ENCODE measurements around the gene DRG2.
A peak's percentile ranks its signal among the peaks of the same experiment; 100 is the strongest.

Gene DRG2

DNA sequence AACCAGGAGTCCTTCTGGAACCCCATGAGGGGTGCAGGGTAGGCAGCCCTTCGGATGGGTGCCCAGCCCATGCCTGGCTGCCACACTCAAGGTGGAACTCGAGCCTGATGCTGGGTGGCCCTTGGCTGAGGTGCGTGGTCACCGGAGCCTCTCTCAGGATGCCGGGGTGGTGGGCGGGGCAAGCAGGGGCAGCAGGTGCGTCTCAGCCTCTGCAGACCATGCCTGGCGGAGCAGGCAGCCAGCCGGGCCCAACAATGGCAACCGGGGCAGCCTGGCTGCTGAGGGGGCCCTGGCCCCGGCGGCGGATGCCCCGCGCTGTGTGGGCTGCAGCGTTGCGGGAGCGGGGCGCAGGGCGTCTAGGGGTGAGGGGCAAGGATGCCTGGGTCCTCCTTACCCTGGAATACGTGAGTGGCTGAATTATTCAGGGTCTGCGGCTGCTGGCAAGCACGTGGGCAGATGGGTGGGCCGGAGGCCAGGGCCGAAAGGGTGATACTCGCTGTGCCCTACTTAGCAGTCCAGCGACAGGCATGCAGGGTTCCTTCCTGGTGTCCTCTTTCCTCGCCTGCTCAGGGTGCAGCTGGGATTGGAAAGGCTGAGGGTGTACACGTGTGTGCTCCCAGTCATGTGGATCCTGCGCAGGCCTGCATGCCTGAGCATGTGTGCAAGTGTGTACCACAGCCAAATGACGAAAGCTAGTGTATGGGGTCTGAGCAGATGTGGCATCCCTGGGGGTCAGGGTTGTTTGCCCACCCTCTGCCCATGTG lies 35.4 kb downstream of the DRG2 start:
- no peak for TF ChIP-seq JUND (IDR thresholded peaks at IDR 0.05; ENCODE audit: low read depth)
- in situ Hi-C loops (cut with HindIII; ENCODE audit: low pct_unique_long_range_greater_than_20kb, low sequenced_read_pairs): no loop called here
- no peak for DNase-seq (ENCODE audit: low read depth in 1 of 2, low spot score in 1 of 2)

GRCh38 chr17:18124345-18125126 lies 36.8 kb downstream of the DRG2 start:
- in situ Hi-C loops (cut with HindIII; ENCODE audit: low pct_unique_long_range_greater_than_20kb, low sequenced_read_pairs): no loop called here
- no peak for TF ChIP-seq JUND (IDR thresholded peaks at IDR 0.05; ENCODE audit: low read depth)
- no peak for DNase-seq (ENCODE audit: low read depth in 1 of 2, low spot score in 1 of 2)

DNA sequence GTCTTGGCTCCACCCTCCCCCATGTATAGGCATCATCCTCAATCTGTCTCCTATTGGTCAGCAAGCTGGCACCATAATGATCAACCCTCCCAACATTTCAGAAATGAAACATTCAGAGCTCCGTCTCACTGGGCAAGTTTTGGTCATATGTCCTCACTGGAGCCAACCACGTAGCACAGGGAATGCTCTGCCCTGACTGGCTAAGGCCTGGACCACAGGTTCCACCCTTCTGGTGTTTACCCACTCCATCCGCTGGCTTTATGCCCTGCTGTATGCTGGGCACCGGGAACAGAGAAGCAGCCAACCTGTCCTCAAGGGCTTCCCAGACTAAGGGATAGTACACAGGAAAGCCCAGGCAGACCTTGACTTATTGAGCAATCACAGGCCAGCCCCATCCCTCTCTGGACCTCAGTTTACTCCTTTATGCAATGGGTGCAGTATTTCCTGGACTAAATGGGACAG lies 41.3 kb downstream of the DRG2 start:
- in situ Hi-C loops (cut with HindIII; ENCODE audit: low pct_unique_long_range_greater_than_20kb, low sequenced_read_pairs): no loop called here
- peak; percentile 96 to 98 for DNase-seq (ENCODE audit: low read depth in 1 of 2, low spot score in 1 of 2)
- no peak for TF ChIP-seq JUND (IDR thresholded peaks at IDR 0.05; ENCODE audit: low read depth)

DNA sequence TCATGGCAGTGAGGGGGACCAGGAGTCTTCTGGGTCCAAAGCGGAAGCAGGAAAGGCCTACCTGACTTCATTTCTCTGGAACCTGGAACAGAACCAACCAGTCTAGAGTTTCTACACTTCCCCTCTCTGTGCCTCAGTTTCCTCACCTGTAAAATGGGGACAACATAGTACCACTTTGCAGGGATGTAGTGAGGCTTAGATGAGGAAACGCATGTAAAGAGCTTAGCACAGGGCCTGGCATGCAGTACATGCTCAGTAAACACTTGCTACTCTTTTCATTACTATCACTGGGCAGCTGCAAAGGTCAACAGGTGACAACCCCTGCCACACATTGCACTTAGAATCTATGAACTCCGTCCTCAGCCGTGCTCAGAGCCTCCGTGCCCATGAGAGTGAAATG lies 45.0 kb downstream of the DRG2 start:
- in situ Hi-C loops (cut with HindIII; ENCODE audit: low pct_unique_long_range_greater_than_20kb, low sequenced_read_pairs): no loop called here
- TF ChIP-seq JUND (IDR thresholded peaks at IDR 0.05; ENCODE audit: low read depth): no peak
- no peak for DNase-seq (ENCODE audit: low read depth in 1 of 2, low spot score in 1 of 2)

- in situ Hi-C loops (cut with HindIII; ENCODE audit: low pct_unique_long_range_greater_than_20kb, low sequenced_read_pairs): no loop called here
- no peak for DNase-seq (ENCODE audit: low read depth in 1 of 2, low spot score in 1 of 2)
- TF ChIP-seq JUND (IDR thresholded peaks at IDR 0.05; ENCODE audit: low read depth): no peak
Observed at GRCh38 chr17:18136357-18136756, 48.6 kb downstream of the DRG2 start.

DNA sequence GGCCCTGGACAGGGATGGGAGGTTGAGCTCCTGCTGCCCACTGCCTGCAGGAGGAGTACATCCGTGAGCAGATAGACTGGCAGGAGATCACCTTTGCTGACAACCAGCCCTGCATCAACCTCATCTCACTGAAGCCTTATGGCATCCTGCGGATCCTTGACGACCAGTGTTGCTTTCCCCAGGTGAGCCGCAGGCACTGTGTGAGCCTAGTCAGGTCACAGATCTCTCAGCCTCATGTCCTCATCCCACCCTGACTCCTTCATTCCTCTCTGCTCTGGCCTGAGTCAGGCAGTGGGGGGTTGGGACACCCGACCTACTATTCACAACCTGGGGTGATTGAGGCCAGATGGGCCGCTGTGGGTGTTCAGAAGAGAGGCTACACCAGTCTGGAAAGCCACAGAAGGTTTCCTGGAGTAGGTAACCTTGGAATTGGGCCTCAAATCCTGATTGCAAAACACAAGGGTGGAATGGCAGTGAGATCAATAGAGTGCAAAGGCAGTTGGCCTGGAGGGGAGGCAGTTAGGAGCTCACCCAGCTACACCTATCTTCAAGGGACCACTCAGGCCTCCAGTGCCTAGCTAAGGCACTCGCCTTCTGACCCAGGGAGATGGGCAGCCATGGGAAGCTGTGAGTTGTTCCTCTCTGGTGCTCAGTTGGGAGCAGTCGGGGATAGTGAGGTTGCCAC lies 50.5 kb downstream of the DRG2 start:
- no peak for DNase-seq (ENCODE audit: low read depth in 1 of 2, low spot score in 1 of 2)
- TF ChIP-seq JUND (IDR thresholded peaks at IDR 0.05; ENCODE audit: low read depth): no peak
- in situ Hi-C loops (cut with HindIII; ENCODE audit: low pct_unique_long_range_greater_than_20kb, low sequenced_read_pairs): no loop called here

DNA sequence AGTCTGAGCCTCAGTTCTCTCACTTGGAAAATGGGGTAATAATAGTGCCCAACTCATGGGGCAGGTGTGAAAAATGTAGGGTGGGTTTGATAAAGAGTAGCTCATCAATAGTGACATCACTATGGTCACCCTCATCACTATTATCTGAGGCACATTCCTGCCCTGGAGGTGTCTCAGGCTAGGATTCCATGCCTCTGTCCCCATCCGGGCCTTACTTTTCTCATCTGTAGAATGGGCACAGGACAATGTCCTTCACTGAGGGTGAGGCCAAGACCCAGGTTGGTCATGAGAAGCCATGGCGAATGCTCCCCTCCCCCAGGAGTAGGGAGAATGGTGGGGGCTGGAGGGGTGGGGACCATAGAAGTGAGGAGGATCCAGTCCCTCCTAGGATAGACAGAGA lies 51.3 kb downstream of the DRG2 start:
- in situ Hi-C loops (cut with HindIII; ENCODE audit: low pct_unique_long_range_greater_than_20kb, low sequenced_read_pairs): no loop called here
- TF ChIP-seq JUND (IDR thresholded peaks at IDR 0.05; ENCODE audit: low read depth): no peak

GRCh38 chr17:18139498-18139897 lies 51.8 kb downstream of the DRG2 start:
- no peak for TF ChIP-seq JUND (IDR thresholded peaks at IDR 0.05; ENCODE audit: low read depth)
- in situ Hi-C loops (cut with HindIII; ENCODE audit: low pct_unique_long_range_greater_than_20kb, low sequenced_read_pairs): no loop called here
- no peak for DNase-seq (ENCODE audit: low read depth in 1 of 2, low spot score in 1 of 2)

More for the DNA sequence above, 51.3 kb downstream of the DRG2 start:
- no peak for DNase-seq (ENCODE audit: low read depth in 1 of 2, low spot score in 1 of 2)

DNA sequence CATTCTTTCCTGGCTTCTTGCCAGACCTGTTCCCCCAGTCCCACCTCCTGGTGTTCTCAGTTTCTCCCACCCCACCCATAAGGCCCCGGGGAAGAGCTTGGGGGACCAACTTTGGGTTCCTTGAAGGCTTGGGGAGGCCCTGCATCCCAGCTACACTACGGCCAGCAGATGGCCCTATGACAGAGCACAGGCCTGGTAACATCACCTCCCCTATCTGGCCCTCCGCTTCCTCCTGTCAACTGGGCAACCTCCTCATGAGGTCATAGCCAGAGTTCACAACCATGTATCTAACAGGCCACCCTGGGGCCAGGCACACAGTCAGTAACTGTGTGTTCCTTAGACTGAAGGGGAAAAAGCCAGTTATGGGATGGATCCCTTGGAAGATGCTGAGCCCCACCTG lies 52.2 kb downstream of the DRG2 start:
- in situ Hi-C loops (cut with HindIII; ENCODE audit: low pct_unique_long_range_greater_than_20kb, low sequenced_read_pairs): no loop called here
- DNase-seq (ENCODE audit: low read depth in 1 of 2, low spot score in 1 of 2): no peak
- TF ChIP-seq JUND (IDR thresholded peaks at IDR 0.05; ENCODE audit: low read depth): no peak

DNA sequence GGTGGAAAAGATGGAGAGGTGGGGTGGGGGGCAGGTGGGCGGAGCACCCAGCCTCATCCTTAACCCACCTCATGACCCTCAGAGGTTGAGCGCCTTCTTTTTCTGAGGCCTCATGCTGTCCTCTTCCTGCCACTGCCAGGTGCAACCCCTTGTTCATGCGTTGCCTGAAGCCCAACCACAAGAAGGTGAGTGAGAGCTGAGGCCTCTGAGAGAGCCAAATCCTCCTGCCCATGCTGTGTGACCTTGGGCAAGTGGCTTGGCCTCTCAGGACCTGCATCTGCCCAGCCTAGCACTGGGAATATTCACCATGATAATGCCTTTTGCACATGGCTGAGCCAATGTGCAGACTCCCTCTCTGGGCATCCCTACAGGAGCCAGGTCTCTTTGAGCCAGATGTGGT lies 52.9 kb downstream of the DRG2 start:
- DNase-seq (ENCODE audit: low read depth in 1 of 2, low spot score in 1 of 2): no peak
- in situ Hi-C loops (cut with HindIII; ENCODE audit: low pct_unique_long_range_greater_than_20kb, low sequenced_read_pairs): no loop called here
- TF ChIP-seq JUND (IDR thresholded peaks at IDR 0.05; ENCODE audit: low read depth): no peak

GRCh38 chr17:18141210-18141803 lies 53.6 kb downstream of the DRG2 start:
- DNase-seq (ENCODE audit: low read depth in 1 of 2, low spot score in 1 of 2): peak in 1 of 2 experiments; percentile 58
- no peak for TF ChIP-seq JUND (IDR thresholded peaks at IDR 0.05; ENCODE audit: low read depth)
- in situ Hi-C loops (cut with HindIII; ENCODE audit: low pct_unique_long_range_greater_than_20kb, low sequenced_read_pairs): no loop called here

GRCh38 chr17:18142417-18142816 lies 54.7 kb downstream of the DRG2 start:
- in situ Hi-C loops (cut with HindIII; ENCODE audit: low pct_unique_long_range_greater_than_20kb, low sequenced_read_pairs): no loop called here
- TF ChIP-seq JUND (IDR thresholded peaks at IDR 0.05; ENCODE audit: low read depth): no peak
- DNase-seq (ENCODE audit: low read depth in 1 of 2, low spot score in 1 of 2): no peak

Data from T47D (cell line).